GM19035 (cell line): ENCODE measurements around the gene NIN.

Experiments
- ATAC-seq: cut with Tn5 transposase; IDR thresholded peaks from one replicate; pipeline ENCODE4 v1.9.1; 2021; ENCODE audit not compliant: unreplicated experiment

The NIN gene

DNA sequence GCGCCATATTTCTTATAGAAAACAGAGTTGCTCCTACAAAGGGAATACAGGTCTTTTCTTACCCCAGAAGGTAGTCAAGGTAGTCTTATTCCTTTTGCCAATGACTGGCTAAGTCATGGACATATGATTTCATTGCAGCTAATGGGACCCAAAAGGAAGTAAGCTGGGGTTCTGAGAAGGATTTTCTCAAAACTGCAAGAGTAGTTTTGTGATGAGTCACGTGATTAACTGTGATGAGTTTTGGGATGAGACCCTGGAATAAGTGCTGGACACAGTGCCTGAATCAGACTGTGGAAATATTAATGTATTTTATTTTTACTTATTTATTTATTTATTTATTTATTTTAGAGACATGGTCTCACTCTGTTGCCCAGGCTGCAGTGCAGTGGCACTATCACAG lies 13.4 kb upstream of the NIN start:
- no peak for ATAC-seq

DNA sequence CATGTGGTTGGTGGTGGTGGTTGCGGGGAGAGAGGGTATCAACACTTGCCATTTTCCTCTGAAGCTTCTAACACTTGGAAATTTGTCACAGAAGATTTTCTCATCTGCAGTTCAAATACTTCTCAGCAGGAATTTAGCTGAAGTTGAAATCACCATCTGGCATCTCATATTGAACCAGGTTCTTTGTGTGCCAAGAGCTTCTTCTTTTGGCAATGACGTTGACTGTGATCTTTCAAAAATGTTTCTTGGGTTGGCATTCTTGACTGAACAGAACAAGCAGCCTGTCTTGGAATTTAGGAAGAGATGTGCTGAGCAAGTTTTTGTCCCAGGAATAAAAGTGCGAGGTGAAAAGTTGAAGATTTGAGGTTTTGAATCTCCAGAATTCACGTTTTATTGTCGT lies 8.7 kb upstream of the NIN start:
- no peak for ATAC-seq

DNA sequence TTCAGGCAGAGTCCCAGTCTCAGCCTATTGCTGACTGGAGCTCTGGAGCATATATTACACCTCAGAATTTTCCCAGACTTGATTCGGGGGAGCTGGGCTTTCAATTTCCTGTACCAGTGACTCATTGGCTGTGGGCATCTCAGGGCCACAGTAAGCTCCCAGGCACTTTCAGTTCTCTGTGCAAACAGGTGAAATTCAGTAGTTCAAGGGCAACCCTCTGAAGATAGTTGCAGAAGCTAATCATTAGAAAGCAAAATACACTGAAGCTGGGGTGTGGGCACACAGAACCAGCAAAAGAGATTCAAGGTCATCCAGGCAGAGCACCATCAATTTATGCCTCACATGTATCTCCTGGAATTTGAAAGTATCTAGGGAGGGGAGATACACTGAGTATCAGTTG lies 8.1 kb upstream of the NIN start:
- ATAC-seq, result no peak

DNA sequence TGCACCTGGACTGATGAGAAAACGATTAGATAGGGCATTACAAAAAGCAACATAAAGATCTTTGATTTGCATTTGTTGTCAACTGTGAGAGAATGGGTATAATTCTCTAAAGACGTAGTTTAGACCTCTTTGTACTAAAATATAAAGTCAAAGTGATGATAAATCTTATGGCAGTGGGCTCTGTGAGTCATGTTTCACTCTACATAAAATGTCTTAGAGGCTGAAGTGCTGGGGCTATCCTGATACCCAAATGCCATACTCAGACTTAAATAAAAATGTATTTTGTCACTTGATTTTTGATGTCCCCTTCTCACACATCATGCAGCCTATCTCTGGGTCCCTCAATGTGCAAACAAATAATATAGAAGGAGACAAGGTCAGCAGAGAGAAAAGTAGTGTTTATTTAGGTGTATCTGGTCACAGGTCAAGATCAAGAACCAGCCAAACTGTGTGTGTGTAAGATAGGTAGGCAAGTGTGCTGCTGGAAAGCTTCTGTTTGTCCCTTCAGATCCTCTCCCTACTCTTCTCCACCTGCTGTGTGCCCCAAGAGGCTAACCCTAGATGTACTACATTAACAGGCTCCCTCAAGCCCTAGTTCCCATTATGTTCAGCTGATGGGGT lies 7.0 kb upstream of the NIN start:
- no peak for ATAC-seq

DNA sequence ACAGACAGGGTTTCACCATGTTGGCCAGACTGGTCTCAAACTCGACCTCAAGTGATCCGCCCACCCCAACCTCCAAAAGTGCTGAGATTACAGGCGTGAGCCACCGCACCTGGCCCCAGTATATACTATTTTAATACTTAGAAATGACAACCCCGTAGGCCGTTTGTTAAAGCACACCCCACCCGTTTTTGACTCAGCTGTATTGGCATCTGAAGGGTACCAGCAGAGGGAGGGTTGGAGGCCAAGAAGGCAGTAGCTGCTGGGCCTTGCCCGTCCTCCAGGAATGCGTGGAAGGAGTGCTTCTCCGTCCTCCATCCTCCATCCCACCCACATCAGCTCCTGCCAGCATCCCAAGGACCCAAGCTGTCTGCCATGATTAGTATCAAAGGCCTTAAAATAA lies 6.3 kb upstream of the NIN start:
- ATAC-seq, result no peak

DNA sequence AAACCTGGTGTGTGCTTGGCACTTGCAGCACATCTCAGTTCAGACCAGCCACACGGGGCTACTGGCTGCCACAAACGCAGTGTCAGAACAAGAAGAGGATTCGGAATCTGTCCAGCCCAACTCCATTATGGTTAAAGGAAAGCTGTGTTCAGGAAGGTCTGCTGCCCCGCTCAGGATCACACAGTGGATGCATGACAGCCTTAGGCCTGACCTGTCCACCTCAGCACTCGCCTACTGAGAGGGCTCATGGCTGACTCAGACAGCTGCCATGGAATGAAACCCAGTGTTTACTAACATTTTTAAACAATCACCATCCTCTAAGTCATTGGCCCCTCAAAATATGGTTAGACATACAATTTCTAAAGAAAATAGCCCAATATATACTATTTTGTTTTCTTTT lies 5.6 kb upstream of the NIN start:
- no peak for ATAC-seq

DNA sequence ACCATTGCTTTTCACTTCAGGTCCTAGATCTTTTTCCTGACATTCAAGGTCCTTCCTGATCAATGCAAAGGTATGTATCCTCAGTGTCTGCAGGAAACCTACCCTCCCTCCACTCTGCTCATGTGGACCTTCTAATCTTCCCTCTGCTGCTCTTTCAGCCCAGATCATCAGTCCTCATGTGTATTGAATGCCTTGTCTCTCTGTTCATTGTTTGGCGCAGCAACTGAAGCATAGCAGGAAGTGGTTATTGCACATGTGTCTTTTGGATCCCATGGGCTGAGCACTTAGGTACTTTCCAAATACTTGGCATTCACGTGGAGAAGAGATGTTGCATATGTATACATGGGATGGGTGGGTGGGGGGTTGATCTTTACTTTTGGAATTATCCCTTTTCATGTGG lies 4.3 kb upstream of the NIN start:
- ATAC-seq, result no peak

DNA sequence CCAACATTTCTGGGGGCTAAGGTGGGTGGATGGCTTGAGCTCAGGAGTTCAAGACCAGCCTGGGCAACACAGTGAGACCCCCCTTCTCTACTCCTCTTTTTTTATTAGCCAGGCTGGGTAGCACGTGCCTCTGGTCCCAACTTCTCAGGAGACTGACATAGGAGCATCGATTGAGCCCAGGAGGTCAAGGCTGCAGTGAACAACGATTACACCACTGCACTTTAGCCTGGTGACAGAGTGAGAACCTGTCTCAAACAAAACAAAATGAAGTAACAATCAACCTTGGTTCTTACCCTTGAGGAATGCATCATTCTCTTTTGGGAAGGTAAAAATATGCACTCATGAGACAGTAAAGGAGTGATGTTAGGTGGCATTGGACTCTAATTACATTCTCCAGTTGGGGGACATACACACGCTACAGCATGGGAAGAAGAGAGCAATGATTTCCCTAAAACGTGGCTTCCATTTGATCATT lies 3.9 kb upstream of the NIN start:
- no peak for ATAC-seq

DNA sequence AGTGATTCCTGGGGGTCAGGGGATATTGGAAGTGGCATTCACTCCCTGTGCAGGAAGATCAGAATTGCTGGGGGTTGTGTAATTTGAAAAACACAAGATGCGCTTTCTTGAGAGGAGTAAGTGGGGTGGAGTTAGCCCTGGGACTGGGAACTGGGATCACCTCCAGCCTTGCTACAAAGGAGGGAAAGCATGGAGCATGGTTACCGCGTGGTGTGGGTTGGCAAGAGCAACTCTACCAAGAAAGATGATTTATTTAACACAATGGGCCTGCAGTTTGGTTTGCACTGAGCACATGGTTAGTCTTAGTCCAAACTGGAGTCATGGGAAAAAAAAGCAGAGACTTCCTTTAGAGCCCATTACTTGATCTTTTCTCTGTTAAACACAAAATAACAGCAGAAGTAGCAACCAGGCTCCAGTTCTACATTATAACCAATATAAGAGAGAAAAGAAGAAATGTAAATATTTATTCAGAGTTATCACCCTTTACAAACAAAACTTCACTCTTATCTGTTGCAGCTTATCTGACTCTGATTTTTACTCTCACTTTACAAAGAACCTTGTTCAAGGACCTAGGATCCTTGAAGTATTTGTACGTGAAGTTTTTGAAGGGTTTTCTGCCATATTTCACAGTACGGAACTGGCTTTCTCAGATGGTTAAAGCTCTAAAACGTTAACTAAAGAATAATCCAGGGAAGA lies 2.1 kb upstream of the NIN start:
- no peak for ATAC-seq

DNA sequence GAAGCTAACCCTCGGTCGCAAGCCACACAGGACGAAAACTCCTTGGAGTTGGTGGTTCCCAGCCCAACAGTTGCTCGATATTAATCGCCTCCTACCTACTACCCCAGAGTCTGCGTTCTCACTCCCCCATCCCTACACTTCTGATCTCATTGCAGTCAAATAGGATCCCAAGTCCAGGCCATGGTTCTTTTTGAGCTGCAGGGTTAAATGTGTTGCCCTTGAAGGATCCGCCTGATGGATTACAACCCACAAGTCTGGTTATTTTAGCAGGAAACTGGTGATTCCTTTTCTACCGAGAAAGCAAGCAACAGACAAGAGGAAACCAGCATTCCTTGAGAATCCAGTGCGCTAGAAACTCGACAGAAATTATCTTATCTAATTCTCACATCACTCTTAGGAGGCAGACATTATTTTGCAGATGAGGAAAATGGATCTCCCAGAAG lies 785 bp upstream of the NIN start:
- ATAC-seq, result no peak

DNA sequence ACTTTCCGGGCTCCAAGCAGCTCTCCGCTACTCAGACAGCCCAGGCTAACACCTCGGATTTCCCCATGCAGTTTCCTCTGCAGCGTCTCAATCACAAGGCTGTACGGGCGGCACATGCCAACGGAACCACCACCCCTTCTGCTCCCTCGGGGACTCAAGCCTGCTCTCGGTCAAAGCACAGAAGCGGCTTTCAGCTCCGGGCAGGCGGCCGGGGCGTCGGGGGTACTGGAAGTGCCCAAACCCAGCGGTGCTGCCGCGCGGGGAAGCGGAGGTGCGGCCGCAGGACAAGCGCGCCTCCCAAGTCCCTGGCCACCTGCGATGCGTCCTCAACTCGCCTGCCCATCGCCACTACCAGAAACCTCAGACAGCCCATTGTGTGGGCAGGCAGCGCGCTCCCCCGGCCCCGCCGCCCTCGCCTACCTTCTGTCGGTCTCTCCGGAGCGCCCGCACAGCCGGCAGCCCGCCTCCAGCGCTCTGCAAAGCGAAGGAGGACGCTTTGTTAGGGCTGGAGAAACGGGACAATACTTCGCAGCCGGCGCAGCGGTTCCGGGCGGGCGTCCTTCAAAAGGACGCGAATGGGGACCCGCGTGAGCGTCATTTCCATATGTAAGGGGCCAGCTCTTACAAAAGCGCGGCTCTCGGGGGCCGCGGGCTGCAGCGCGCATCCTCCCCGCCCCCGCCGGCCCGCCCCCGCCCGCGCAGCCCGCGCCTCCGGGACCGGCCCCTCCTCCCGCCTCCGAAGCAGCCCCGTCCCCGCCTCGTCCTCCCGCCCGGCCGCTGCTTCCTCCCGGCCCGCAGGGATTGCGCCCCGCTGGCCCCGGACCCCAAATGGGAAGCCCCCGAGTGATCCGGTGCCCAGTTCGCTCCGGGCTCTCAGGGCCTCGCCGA lies 674 bp downstream of the NIN start:
- ATAC-seq, result peak; percentile 47

DNA sequence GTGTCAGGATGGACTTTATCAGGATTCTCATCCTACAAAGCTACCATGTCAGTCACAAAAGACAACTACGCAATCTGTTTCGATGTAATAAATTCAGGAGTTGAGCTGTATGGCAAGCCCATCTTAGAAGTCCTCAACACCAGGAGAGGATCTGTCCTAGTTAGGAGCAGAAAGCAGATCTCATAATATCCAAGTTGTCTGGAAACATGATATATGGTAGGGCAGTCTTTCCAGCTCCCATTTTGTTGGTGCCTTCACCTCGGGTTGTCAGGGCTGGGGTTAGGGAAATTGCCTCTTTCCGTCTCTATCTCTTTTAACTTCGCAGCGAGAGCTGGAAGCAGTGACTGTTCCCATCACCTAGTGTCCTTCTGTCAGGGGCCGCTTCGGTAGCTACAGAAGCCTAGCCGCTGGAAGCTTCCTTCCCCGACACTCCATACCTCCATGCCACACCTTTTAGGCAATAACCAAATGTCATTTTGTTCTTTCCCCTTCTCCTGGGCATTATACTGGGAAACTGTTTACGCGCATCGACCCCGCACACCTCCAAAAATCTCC lies 1.4 kb downstream of the NIN start:
- ATAC-seq, result no peak

DNA sequence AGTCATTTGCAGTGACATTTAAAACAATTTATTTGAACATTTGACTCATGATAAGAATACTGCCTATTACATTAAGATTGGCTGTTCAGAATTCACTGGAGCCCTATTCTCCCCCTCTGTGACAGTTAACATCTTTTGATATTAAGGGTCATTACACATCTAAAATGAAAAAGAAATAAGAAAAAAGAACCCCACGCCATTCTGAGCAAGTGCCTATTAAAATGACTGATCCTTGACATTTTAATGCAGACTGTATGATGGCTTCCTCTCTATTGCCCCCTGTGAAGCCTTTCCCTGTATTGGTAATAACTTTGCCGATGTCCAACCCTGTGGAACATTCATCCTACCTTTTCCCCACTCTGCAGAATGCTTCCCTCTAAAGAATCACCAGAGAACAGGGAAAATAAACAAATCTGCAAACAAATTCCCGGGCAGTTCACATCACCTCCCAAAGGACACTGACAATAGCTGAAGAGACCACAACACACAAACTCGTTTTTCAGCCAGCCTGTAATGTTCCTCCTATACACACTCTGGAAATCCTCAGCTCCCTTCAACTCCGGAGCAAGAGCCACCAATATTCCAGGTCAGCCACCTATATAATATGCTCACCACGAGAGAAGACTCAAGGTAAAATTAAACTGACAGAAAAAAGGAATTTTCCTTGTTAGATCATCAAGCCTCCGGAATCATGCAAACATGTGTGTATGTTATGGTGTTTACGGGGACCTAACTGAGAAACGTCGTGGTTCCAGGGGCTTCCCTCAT lies 2.1 kb downstream of the NIN start:
- no peak for ATAC-seq

DNA sequence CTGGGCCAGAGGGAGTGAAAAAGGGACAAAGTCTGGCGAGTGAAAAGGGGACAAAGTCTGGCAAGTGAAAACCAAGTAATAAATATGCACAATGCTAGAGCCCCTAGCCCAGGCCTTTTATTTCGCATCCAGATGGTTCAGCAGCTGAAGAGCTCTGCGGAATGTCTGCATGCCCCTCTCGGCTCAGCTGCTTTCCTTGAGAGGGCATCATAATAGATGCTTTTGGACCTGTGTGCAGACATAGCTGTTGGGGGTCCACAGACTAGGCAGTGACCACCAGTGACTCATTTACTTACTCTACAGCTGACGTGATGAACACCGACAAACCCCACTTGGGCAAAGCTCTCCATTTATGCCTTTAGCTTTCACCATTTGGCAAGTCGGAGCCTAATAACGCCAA lies 4.3 kb downstream of the NIN start:
- no peak for ATAC-seq

DNA sequence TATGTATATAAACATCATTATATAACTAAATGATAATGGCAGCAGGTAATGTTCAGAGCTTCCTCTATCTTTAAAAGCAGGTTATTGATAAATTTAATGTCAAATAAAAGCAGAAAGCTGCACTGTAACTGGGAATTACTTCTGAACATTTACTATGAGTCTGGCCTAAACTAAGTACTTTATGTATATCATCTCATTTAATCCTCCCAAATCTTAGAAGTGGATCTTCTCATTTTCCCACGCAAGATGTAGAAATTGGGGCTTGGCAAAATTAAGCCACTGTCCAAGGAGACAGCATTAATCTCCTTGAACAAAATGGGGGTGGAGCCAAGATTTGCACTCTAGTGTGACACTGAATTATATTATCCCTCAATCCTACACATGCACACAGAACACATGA lies 5.7 kb downstream of the NIN start:
- ATAC-seq, result no peak

DNA sequence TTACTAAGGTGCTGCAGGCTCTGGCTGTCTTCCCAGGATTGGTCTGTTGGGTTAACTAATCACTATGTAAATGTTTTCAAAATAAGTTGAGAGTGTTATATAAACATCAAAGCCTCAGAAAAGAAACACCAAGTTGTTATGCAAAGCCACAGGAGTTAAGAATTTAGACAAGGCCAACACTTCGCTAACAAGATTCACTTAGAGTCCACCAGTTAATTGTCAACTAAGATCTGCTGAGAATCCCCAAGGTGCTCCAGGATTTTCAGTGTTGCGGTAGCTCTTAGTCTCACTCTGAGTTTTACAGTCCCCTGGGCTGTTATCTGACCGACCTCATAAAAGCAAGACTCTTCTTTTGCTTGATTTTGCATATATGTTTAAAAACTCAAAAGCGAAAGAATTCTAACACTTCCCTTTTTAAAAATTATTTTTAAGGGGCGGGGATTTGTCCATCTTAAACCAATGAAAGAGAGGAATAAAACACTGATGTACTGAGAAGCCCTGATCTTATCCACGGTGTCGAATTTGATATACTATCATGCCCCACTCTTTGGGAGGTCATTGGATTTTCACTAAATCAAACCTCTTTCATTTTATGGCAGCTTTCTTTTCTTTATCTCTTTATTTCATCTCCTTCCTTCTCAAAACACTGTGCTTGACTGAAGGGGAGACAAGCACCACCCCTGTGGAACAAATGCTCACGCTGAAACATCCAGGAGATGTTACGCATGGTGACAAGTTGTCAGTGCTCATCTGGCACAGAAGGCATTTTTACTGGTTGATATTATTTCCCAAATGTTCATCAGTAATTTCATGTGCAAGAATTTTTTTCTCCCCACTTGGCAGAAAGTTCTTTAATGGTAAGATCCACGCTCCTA lies 7.0 kb downstream of the NIN start:
- peak; percentile 58 for ATAC-seq

DNA sequence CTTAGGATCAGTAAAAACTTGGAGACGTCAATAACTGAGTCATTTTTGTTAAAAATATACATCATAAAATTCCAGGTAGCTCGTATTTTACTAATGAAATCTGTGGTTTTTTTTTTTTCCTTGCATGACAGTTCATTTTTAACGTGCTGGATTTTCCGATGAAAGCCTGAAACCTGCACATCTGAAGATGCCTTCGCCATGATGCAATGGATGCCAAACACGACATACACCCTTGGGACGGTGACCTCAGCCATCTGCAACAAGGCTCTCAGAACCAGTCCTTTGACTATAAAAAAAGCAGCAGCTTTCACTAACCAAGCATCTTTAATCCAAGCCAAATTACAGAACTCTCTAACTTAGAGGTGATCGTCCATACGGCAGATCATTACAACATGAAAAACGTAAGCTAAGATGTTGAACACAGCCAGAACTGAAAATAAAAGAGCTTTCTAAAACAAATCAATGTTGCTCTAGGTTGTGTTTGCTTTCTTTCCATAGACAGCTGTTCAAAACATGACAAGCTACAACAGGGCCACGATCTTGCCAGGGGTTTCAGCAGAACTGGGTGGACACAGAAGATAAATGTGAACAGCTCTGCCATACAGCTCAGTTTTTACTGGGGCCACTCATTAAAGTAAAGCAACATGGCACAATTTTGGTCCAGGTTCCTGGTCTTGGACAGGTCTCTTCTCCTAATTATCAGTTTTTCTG lies 7.8 kb downstream of the NIN start:
- ATAC-seq, result peak; percentile 31

DNA sequence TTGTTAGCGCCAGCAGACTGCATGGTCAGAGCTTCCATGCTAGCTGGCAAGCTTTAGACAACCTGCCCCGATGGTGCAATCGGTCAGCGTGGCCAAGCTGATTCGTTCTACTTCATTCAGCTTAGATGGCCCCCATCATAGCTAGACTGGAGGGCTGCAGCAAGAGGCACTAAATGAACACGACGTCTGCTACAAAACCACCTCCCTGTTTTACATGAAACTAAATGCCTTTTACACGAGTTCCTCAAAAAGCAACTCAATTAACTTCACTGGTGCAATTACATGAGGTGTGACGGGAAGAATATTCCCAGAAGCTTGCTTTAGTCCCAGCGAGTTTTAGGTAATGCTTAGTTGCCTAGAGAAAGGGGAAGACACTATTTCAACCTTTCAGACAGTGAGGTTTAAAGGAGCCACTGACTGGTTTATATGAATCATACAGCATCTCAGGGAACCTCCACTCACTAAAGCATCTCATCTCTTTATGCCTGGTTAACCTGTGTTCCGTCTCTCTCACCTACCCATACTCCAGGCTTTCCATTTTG lies 8.4 kb downstream of the NIN start:
- no peak for ATAC-seq
